Stimulated activated CD8-positive, alpha-beta memory T cell treated with anti-CD3 and anti-CD28 coated beads, Interleukin-12 subunit alpha, Interleukin-12 subunit beta, amount 100 ng/mL, for 1 hour (primary cell): ENCODE results near the gene AWAT1.
"Not testable (repeated sequence)": the region's sequence is repeated elsewhere in the genome, so short reads cannot be mapped to it uniquely, and the experiment has no call there.

Source experiments
- DNase-seq: peaks from one replicate; pipeline ENCODE4 v3.0.0-alpha.2; 2020; ENCODE audit warnings: low read depth

The AWAT1 gene

DNA sequence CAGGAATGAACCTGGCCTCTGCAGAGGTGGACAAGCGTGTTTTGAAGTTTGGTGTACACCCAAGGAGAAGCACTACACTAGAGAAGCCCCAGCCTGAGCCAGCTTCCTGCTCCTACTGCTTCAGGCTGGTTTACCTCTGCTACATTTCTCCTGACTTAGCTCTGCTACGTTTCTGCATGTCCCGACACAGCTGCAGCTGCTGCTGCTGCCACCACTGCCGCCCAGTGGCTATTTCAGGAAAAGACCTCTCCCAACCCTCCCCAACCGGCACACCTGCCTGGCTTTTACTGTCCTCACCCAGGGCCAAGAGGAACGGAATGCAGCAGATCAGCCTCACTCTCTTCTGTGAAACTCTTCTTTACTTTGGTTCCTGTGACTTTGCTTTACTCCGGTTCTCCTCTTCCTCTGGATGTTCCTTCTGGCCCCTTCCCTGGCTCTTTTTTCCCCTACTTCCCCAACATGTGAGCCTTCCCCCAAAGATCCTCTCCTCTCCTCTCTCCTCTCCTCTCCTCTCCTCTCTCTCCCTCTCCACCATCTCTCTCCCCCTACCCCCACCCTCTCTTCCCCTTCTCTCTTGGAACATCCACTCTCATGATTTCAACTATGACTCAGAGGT lies 28.6 kb downstream of the AWAT1 start:
- DNase-seq: no peak

DNA sequence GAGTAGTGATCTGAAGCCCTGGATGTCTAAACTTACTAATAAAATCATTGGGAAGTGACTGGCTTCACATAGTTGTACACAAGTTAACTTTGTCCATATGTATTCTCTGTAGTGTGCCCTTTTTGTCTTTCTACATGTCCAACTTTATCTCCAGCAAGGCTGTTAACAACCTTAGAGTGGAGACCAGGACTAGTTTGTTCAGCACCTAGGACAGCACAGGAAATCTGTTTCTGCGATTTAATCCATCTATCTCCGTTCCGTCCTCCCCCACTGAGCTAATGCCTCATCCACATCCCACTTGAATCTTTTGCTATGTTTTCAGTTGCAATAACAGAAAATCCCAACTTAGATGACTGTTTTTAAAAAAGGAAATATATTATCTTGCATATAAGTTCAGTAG lies 30.3 kb downstream of the AWAT1 start:
- no peak for DNase-seq

DNA sequence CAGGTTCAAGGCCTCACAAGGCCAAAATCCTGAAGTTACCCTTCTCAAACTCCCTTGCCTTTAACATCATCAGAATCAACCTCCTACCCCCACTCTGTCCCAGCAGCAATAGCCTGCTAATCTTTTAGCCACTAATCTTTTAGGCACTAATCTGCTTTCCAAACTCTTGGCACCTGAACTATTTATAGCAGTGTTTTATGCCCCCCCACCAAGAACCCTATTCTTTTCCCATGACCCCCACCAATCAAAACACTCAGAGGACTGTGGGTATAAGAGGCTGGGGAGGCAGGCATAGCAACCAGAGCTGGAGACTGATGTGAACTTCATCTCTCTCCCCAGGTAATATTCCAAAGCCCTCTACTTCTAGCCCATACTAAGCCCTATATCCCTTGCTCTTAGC lies 33.6 kb downstream of the AWAT1 start, which contains the start of gene ARR3:
ARR3 (plus strand) TSS at position 301 of the 400 bp plus-strand sequence. CDS start 1,052 bp downstream, outside the sequence.
- no peak for DNase-seq

DNA sequence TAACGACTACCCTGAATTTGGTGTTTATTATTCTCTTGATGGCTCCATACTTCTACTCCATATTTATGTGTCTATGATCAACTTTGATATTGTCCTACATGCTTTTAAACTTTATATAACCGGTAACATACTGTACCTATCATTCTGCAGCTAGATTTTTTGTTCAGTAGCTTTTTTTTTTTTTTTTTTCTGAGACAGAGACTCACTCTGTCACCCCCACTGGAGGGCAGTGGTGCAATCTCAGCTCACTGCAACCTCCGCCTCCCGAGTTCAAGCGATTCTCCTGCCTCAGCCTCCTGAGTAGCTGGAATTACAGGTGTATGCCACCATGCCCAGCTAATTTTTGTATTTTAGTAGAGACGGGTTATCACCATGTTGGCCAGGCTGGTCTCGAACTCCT lies 39.6 kb downstream of the AWAT1 start:
- not testable (repeated sequence) for DNase-seq

DNA sequence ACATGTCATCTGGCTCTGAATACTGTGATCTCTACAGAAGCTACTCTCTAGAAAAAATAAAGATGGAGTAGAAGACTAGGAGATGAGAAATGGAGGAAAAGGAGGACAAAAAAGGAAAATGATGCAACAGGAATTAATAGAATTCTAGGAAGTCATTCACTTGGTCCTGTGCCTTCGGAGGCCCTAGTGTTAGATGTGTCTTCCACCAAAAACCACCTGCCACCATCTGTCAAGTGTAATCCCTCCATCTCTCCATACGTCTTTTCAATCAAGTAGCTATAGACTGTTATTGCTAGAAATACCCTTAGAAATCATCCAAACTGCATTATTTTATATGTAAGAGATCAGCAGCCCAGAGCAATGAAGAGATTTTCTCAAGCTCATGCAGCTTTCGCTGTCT lies 44.6 kb downstream of the AWAT1 start:
- no peak for DNase-seq

DNA sequence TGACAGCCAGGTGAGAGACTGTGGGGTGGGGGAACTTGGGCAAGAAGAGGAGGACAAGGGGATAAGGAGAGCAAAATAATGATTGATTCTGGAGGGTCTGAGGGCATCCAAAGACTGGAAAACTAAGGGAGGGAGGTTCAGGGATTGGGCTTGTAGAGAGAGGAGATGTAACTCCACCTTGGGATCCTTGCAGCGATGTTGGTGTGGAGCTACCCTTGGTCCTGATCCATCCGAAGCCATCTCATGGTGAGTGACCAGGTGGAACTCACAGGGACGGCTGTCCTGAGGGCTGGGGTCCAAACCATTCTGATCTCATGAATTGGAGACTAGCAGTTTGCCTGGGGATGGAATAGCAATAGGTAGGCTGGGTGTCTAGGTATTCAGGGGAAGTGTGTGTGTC lies 46.1 kb downstream of the AWAT1 start:
- no peak for DNase-seq

DNA sequence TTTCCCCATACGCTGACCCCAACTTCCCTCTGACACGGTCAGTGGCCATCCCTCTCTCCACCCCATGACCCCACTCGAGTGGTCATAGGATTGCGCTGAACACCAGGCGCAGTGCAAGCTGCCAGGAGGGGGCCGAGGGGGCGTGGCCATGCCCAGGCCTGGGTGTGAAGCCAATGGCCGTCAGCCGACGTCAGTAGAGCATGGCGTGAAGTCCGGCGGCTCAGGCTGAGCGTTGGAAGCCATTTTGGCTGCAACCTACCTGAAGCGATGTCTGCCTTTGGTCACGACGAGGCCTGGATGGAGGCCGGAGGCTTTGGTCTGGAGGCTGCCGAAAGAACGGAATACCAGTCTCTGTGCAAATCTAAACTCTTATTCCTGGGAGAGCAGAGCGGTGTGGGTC lies 47.5 kb downstream of the AWAT1 start, which contains the start of gene RAB41:
RAB41 (plus strand) TSS at position 222 of the 400 bp plus-strand sequence; CDS start at position 268, 46 bp downstream.
- DNase-seq: no peak

DNA sequence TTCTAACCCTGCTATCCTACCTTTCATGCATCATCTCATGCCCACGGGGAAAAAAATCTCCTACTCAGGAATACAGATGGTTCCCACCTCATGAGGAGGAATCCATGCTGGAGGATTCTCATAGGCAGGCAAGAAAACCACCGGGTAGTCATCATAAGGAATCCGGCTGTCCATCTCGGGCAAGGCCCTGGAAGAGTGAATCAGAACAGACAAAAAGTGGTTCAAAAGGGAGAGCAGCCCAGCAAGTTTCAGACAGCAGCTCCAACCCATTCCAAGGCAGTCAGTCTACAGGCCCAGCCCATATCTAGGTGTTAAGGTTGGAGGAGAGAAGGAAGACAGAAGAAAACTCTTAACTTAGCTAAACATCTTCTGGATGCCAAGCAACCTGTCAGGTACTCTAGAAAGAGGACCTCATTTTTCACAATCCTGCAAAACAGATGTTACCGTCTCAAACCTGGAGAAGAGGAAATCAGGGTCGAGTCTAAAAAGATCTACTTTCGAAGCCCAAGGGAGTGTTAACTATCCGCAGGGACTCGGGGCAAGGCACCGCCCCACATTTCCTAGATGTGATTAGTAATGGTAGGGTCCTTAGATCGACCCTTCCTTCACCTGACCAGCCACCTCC lies 54.8 kb downstream of the AWAT1 start:
- no peak for DNase-seq
